Nephron progenitor cell (in vitro differentiated cells): ENCODE data around the gene DUSP16.

Experiments
- DNase-seq: peaks from one replicate; pipeline ENCODE4 v3.0.0; 2021
- H3K27ac Mint-ChIP-seq: 2 replicates; pipeline ENCODE4 v1.8.0; 2021; ENCODE audit warnings: mild to moderate bottlenecking, moderate library complexity, mixed read lengths
- H3K27me3 Mint-ChIP-seq: 2 replicates; pipeline ENCODE4 v1.8.0; 2021; ENCODE audit warnings: mild to moderate bottlenecking, low read depth, mixed read lengths; ENCODE audit not compliant: poor library complexity
- H3K36me3 Mint-ChIP-seq: 2 replicates; pipeline ENCODE4 v1.8.0; 2021; ENCODE audit warnings: low read depth, mixed read lengths
- H3K4me1 Mint-ChIP-seq: 2 replicates; pipeline ENCODE4 v1.8.0; 2021; ENCODE audit warnings: mixed read lengths
- H3K4me3 Mint-ChIP-seq: 2 replicates; pipeline ENCODE4 v1.8.0; 2021; ENCODE audit warnings: mild to moderate bottlenecking, moderate library complexity, mixed read lengths
- H3K9me3 Mint-ChIP-seq: 2 replicates; pipeline ENCODE4 v1.8.0; 2021; ENCODE audit warnings: mild to moderate bottlenecking, moderate library complexity, mixed read lengths
- CTCF ChIP-seq: fragments of 200-600 bp; sonication (generic); IDR thresholded peaks from 2 replicates; pipeline ENCODE4 v1.5.0; 2021; ENCODE audit warnings: antibody characterized with exemption

DUSP16 gene

GRCh38 chr12:12519354-12519998, 43.2 kb downstream of the DUSP16 start:
- no peaks in the 10 kb centered on the region for H3K27me3 Mint-ChIP-seq
- no peak for TF ChIP-seq CTCF
- no peak overlapping the region for H3K4me3 Mint-ChIP-seq
- no peak overlapping the region for H3K27ac Mint-ChIP-seq
- no peaks in the 10 kb centered on the region for H3K9me3 Mint-ChIP-seq
- peaks cover 38% of the 10 kb centered on the region for H3K36me3 Mint-ChIP-seq
- H3K4me1 Mint-ChIP-seq, result peaks cover 18% of the 10 kb centered on the region
- DNase-seq, result no peak

- DNase-seq, result no peak
- Mint-ChIP-seq H3K36me3 (peaks cover 38% of the 10 kb centered on the region), H3K27me3 (no peaks in the 10 kb centered on the region), H3K27ac (peak overlapping the region; percentile 26), H3K9me3 (no peaks in the 10 kb centered on the region), H3K4me3 (no peak overlapping the region), H3K4me1 (peaks cover 18% of the 10 kb centered on the region)
- no peak for TF ChIP-seq CTCF
These were observed 43.7 kb downstream of the DUSP16 start for GRCh38 chr12:12518919-12519318.

DNA sequence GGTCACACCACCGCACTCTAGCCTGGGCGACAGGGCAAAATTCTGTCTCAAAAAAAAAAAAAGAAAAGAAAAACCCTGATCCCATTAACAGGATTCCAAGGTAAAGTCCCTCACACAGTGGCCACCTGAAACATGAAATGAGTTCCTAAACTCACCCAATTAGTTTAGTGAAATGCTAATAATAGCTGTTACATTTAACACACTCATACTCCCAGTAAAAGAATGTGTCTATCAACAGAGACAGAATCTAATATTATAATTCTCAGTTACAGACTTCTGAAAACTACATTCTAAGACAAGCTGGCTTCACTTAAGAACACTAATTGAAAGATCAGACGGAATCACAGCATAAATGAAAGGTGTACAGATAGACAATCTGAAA, 44.2 kb downstream of the DUSP16 start:
- no peak for TF ChIP-seq CTCF
- H3K27ac Mint-ChIP-seq, result peak overlapping the region; percentile 26
- H3K9me3 Mint-ChIP-seq, result no peaks in the 10 kb centered on the region
- H3K36me3 Mint-ChIP-seq, result peaks cover 38% of the 10 kb centered on the region
- DNase-seq, result no peak
- H3K27me3 Mint-ChIP-seq, result no peaks in the 10 kb centered on the region
- H3K4me1 Mint-ChIP-seq, result peaks cover 18% of the 10 kb centered on the region
- H3K4me3 Mint-ChIP-seq, result no peak overlapping the region

DNA sequence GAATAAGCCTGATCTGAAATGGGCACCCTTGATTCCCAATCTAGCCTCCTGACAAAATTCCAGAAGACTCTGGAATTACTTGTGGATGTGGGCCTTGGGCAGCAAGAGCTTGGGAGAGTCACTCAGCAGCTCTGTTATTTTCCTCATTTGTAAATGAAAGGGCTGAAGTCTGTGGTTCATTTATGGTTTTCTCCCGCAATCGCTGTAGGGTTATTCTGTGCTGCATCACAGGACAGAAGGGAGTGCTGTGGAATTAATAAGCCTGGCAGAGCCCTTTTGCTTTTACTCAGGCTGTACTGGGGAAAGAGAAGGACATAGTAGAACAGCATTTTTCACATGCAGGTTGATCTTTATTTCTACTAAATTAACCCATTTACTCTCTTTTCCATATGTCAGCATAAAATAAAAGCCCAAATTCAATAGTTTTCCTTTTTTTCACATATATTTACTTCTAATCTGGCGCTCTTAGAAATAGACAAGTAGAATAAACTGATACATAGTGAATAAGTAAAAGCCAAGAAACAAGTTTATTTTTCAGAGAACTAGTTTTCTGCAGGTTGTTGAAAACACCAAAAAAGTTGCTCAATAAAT, 49.2 kb downstream of the DUSP16 start:
- no peaks in the 10 kb centered on the region for H3K9me3 Mint-ChIP-seq
- H3K27me3 Mint-ChIP-seq, result no peaks in the 10 kb centered on the region
- H3K36me3 Mint-ChIP-seq, result peaks cover 18% of the 10 kb centered on the region
- no peaks in the 10 kb centered on the region for H3K4me1 Mint-ChIP-seq
- no peak overlapping the region for H3K4me3 Mint-ChIP-seq
- TF ChIP-seq CTCF, result no peak
- DNase-seq, result no peak
- H3K27ac Mint-ChIP-seq, result no peak overlapping the region

DNA sequence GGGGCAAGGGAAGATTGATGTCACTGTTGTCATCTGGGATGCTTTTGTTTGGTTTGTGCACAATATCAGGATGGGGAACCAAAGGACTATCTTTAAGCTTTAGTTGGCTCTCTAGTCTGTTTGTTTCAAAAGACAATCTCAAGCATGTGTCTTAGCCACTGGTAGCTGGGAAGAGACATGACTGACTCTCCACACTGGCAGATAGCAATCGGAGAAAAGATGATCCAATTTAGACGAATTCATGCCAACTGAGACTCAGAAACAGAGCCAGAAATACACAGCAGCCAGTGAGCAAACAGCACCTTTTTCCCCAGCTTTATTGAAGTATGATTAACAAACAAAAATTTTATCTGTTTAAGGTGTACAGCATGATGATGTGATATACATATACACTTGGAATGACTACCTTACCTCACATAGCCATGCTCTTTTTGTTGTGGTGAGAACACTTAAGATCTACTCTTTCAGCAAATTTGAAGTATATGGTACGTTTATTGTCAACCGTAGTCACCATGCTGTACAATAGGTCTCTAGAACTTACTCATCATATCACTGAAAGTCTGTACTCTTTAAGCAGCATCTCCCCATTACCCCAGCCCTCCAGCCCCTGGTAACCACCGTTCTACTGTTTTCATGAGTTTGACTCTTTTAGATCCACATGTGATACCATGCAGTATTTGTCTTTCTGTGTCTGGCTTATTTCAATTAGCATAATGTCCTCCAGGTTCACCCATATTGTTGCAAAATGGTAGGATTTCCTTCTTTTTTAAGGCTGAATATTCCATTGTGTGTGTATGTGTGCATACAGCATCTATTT, 50.6 kb downstream of the DUSP16 start:
- TF ChIP-seq CTCF, result no peak
- Mint-ChIP-seq H3K36me3 (peaks cover 15% of the 10 kb centered on the region), H3K4me1 (peaks cover 1% of the 10 kb centered on the region), H3K27ac (no peak overlapping the region), H3K4me3 (no peak overlapping the region), H3K27me3 (no peaks in the 10 kb centered on the region), H3K9me3 (no peaks in the 10 kb centered on the region)
- no peak for DNase-seq
